NCI-H510A treated with DMSO at 0.1 percent for 48 hours (cell line): Measurements from ENCODE around the gene TNS2.
A peak's percentile ranks its signal among the peaks of the same experiment; 100 is the strongest.

Experiments used
- DNase-seq: peaks from one replicate; lab custom pipeline; 2025; lab: John Stamatoyannopoulos, UW

TNS2 gene

DNA sequence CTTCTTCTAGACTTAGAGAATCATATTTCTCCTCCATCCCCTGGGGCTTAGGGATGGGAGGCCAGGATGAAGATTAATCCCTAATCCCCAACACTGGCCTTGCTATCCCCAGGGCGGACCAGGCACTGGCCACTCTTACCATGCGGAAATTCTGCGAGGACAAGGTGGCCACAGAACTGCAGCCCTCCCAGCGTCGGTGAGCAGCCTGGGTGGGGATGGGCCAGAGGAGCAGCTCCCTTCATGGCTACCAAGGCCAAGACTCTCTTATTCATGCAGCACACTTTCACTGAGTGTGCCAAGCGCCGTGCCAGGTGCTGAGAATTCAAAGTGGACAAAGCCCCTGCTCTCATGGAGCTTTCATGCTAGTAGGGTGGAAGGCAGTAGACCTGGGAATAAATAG is 7.0 kb downstream of the TNS2 start:
- no peak for DNase-seq

- DNase-seq, result no peak
Measured at GRCh38 chr12:53057816-53058500, 8.1 kb downstream of the TNS2 start.

- no peak for DNase-seq
Measured at GRCh38 chr12:53058674-53059433, 9.0 kb downstream of the TNS2 start.

GRCh38 chr12:53059434-53060063 is 9.7 kb downstream of the TNS2 start:
- DNase-seq, result no peak

DNA sequence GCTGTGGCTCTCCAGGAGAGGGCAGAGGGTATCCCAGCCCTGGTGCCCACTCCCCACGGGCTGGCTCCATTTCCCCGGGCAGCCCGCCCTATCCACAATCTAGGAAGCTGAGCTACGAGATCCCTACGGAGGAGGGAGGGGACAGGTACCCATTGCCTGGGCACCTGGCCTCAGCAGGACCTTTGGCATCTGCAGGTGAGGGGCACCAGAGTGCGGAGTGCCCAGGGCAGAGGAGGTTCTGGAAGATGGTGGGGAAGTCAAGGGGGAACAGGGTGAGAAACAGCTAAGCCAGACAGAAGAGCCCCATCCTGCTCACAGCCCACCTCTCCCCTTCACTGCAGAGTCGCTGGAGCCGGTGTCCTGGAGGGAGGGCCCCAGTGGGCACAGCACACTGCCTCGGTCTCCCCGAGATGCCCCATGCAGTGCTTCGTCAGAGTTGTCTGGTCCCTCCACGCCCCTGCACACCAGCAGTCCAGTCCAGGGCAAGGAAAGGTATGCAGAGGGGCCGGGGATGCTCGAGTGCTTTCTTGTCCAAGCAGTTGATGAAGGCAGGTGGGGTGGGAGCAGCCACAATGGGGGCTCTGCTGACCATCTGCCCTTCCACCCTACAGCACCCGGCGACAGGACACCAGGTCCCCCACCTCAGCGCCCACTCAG is 10.3 kb downstream of the TNS2 start:
- no peak for DNase-seq

GRCh38 chr12:53060721-53061276 is 10.9 kb downstream of the TNS2 start:
- DNase-seq, result peak; percentile 83

- peak; percentile 91 for DNase-seq
Measured at GRCh38 chr12:53061404-53062010, 11.6 kb downstream of the TNS2 start.

DNA sequence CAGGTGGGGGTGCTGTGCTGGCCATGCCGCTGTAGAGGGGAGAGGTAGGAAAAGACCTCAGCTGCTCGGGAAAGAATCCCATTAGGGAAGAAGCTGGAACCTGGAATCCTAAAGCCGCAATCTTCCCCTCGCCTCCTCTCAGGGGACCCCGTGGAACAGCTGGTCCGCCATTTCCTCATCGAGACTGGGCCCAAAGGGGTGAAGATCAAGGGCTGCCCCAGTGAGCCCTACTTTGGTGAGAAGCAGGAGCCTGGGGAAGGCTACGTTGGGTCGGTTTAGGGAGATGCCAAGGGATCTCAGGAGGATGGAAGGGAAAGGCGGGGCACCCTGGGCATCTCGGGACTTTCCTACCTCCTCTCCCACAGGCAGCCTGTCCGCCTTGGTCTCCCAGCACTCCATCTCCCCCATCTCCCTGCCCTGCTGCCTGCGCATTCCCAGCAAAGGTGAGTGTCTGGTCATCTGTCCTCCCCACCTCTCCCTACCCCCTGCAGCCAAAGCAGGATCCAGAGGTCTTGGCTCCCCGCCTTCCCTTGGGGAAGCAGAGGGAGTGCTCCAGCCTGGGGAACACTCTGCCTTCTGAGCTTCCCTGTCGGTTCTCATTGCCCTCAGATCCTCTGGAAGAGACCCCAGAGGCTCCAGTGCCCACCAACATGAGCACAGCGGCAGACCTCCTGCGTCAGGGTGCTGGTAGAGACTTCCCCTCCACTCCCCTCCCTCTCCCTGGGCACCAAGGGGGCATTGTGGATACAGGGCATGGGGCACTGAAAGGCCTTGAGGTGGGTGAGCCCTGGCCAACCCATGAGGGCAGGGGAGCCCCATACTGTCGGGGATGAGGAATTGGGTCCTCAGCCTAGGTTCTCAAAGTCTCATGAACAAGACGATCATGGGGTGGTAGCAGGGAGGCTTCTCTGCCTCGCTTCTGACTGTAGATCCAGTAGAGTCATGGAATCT is 12.4 kb downstream of the TNS2 start:
- no peak for DNase-seq

GRCh38 chr12:53062977-53063707 is 13.3 kb downstream of the TNS2 start:
- DNase-seq, result no peak

GRCh38 chr12:53063708-53064612 is 14.1 kb downstream of the TNS2 start:
- no peak for DNase-seq

DNA sequence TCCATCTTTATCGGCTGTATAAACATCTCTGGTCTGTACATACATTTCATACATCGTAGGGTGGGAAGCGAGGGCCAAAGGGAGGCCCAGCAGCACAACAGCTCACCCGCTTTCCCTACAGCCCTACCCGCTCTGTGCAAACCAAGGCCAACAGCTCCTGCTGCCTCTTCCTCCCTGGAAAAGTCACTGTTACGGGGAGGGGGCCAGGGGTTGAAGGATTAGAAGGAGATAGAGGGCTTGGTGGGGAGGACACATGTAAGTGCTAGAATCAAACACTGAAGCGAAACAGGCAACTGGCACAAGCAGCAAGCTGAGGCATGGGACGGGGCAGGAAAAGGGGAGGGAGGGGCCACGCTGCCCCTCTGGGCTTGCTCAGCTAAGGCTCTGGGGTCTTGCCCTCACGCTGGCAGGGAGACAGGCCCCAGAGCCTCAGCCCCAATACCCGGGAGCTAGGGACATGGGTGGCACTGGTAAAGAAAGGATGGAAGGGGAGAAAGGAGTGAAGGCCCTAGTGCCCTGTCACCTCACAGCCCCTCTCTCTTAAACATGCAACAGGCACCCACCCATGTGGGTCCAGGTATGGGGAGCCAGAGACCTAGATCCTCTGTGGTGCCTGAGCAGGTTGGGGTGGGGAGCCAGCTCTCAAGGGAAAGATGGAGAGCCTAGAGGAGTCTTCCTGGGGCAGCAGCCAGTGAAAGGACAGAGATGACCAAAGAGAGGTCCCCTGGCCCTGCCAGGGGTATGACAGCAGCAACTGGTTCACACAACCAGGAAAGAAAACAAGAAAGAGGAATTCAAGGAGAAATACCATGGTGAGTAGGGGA is 15.0 kb downstream of the TNS2 start:
- DNase-seq, result no peak

GRCh38 chr12:53065470-53065869 is 15.6 kb downstream of the TNS2 start:
- DNase-seq, result no peak

DNA sequence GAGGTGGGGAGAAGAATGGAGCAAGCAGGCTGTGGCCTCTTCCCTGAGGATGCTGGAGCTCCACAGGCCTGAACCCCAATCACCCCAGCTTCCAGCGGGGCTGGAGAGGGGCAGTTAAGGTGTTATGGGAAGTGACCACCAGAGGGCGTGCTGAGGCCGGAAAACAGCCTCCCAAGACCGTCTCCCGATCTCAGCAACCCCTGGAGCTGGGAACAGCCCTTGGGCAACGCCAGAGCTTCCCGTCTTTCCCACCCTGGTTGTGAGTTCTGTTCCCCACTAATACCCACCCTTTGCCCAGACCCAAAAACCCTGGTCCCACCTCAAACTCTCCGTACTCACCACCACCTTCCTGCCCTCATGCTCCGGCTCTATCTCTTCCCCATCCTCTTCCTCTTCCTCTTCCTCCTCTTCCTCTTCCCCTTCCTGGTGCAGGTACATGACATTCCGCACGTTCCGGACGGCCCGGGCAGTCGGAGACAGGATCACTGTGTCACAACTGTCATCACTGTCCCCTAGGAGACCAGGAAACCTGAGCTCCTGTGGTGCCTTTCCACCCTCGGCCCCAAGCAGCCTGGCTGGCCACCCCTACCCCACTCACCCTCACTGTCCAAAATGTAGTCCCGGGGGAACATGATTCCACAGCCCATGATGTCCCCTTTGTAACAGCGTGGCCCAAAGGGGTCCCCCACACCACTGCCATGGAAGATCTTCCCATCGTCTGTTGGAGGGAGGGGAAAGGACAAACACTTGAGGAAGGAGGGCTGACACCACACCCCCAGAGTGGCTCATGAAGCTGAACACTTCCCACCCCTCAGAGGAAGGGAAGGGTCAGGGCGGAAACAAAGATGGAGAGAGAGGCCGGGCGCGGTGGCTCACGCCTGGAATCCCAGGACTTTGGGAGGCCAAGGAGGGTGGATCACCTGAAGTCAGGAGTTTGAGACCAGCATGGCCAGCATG is 16.4 kb downstream of the TNS2 start:
- peak; percentile 57 for DNase-seq

DNA sequence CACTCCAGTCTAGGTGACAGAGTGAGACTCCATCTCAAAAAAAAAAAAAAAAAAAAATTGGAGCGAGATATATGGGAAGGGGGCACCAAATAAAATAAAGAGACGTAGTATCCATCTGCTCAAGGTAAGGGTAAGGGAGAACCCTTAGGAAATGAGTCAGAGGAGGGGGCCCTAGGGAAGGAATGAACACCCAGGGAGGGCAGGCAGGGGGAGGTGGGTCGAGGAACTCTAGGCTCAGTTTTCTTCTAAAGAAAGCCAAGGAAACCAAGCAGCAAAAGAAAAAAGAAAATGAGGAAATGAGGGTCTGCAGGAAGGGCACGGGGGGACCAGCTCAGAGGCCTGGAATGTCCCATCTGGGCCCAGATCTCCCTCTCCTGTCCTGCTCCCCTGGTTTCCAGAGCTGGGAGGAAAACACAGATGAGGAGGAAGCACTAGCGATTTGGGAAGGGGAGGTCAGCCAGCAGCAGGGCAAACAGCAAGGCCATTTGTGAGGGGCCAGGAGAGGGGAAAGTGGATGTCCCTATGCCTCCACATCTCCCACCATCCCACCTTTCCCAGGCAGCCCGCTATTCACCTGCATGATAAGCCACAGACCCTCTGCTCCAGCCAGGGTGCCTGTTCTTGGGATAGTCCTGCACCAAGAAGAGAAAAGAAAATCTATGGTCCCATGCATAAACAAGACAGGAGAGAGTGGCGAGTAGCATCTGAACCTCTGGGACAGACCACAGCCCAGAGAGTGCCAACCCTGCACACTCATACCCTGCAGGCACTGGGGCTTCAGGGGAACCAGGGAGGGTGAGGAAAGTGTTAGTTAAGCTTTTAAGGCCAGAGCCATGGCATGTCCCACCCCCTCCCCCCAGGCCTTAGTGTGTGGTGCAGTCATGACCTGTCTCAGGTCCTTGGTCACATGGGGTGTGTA is 17.5 kb downstream of the TNS2 start:
- DNase-seq, result no peak

GRCh38 chr12:53067993-53068770 is 18.3 kb downstream of the TNS2 start:
- DNase-seq, result no peak
